ENCODE measurements around the gene SLFN13.
"Not testable (repeated sequence)": the region's sequence is repeated elsewhere in the genome, so short reads cannot be mapped to it uniquely, and the experiment has no call there.

SLFN13 gene

DNA sequence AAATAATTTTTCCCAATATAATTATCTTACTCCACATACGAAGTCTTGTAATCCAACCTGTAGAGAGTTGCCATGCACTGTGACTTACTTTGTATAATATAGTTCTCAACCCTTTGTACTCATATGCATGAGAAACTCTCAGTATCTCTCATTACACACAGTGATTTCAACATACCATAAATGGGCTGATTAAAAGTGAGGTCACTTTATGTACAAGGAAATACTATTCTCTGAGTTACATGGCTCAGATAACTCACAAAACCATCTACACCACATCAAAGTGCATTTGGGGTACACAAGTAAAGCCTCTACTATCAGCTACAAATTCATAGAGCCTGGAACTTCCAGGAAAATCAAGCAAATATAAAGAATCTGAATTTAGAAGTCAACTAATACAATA is 44.2 kb downstream of the SLFN13 start:
- no peak overlapping the region for H3K27ac ChIP-seq
- TF ChIP-seq ZFX (IDR thresholded peaks at IDR 0.05) = no peak
- TF ChIP-seq, protein P1, sequence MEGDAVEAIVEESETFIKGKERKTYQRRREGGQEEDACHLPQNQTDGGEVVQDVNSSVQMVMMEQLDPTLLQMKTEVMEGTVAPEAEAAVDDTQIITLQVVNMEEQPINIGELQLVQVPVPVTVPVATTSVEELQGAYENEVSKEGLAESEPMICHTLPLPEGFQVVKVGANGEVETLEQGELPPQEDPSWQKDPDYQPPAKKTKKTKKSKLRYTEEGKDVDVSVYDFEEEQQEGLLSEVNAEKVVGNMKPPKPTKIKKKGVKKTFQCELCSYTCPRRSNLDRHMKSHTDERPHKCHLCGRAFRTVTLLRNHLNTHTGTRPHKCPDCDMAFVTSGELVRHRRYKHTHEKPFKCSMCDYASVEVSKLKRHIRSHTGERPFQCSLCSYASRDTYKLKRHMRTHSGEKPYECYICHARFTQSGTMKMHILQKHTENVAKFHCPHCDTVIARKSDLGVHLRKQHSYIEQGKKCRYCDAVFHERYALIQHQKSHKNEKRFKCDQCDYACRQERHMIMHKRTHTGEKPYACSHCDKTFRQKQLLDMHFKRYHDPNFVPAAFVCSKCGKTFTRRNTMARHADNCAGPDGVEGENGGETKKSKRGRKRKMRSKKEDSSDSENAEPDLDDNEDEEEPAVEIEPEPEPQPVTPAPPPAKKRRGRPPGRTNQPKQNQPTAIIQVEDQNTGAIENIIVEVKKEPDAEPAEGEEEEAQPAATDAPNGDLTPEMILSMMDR (conservative IDR thresholded peaks at IDR 0.05) = no peak

DNA sequence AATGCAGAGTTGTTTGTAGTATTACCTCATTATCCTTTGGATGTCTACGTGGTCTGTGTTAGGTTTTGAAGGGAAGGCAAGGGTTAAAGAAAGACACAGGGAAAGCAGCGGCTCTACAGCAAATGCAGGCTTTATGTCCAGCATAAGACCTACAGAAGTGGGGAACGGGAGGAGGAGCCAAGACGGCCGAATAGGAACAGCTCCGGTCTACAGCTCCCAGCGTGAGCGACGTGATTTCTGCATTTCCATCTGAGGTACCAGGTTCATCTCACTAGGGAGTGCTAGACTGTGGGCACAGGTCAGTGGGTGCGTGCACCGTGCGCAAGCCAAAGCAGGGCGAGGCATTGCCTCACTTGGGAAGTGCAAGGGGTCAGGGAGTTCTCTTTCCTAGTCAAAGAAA is 54.8 kb downstream of the SLFN13 start:
- not testable (repeated sequence) for H3K27ac ChIP-seq

DNA sequence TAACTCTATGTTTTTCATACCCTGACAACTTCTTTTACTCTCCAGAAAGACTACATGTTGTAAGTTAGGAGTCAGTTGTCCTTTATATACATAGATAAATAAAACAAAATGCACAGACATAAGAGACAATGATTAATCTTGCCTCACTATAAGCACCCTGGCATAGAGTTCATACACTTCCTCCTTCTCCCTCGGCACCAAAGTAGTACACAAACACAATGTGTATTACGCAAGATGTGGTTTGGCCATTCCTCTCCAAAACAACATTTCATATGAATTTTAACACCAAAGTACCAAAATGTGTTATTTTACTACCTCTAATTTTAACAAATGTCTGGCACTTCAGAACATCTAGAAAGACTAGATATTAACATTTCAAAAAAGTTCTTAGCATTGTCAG is 57.9 kb downstream of the SLFN13 start:
- TF ChIP-seq, protein P1 (conservative IDR thresholded peaks at IDR 0.05) = no peak
- no peak overlapping the region for H3K27ac ChIP-seq

DNA sequence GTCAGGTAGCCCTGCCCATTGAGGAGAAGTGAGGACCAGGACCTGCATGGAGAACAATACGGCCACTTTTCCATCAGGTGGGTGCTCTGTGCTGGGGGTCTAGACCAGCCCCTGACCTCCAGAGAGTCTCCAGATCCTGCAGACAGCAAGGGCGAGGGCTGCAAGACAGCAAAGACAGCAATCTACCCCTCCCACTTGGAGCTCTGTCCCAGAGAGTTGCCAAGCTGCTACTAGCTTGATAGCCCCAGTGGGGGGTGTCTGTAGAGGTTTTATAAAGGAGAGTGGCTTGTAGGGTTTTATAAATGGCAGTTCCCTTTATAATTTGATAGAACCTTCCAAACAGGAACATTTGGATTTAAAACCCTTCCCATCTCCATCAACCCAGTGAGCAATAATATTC is 58.4 kb downstream of the SLFN13 start:
- H3K27ac ChIP-seq = no peak overlapping the region
- TF ChIP-seq ZFX (IDR thresholded peaks at IDR 0.05) = no peak
- TF ChIP-seq, protein P1 (conservative IDR thresholded peaks at IDR 0.05) = no peak

DNA sequence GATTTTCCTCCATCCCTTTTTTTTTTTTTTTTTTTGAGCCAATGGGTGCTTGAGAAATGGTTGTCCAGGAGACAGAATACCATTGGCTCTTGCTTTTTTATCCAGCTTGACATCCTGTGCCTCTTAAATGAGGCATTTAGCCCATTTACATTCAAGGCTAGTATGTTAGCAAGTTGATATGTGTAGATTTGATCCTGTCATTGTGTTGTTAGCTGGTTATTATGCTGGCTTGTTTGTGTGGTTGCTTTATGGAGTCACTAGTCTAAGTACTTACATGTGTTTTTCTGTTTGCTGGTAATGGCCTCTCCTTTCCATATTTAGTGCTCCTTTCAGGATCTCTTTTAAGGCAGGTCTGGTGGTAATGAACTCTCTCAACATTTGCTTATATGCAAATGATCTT is 61.1 kb downstream of the SLFN13 start:
- no peak overlapping the region for H3K27ac ChIP-seq
- TF ChIP-seq ZFX (IDR thresholded peaks at IDR 0.05) = no peak
- TF ChIP-seq, protein P1 (conservative IDR thresholded peaks at IDR 0.05) = no peak
